Renal cortex interstitium (tissue), 11 donors: ENCODE results near the gene CHCHD4. TPM values are rescaled to one million over a fixed set of nuclear protein-coding genes. Genes with fewer than 3 reads are reported as not detected.
A peak's percentile ranks its signal among the peaks of the same experiment; 100 is the strongest.
"Not testable (repeated sequence)": the region's sequence is repeated elsewhere in the genome, so short reads cannot be mapped to it uniquely, and the experiment has no call there.

Experiments
- DNase-seq, 11 donors: peaks; one replicate each; pipeline ENCODE4 v3.0.0-alpha.2; 2013; ENCODE audit warnings: low read depth in 9 of 11, low spot score in 4 of 11; ENCODE audit errors: extremely low read depth in 1 of 11
- polyA plus RNA-seq, 3 donors: library from polyadenylated mRNA; unstranded; fragments of 120-200 nt; gene quantifications; one replicate each; pipeline ENCODE4 v1.2.1, GENCODE V29; 2013; ENCODE audit not compliant: insufficient read length in 3 of 3

CHCHD4 gene
- polyA plus RNA-seq, 3 donors, result 16.3 to 20.9 (median 19.7) TPM

DNA sequence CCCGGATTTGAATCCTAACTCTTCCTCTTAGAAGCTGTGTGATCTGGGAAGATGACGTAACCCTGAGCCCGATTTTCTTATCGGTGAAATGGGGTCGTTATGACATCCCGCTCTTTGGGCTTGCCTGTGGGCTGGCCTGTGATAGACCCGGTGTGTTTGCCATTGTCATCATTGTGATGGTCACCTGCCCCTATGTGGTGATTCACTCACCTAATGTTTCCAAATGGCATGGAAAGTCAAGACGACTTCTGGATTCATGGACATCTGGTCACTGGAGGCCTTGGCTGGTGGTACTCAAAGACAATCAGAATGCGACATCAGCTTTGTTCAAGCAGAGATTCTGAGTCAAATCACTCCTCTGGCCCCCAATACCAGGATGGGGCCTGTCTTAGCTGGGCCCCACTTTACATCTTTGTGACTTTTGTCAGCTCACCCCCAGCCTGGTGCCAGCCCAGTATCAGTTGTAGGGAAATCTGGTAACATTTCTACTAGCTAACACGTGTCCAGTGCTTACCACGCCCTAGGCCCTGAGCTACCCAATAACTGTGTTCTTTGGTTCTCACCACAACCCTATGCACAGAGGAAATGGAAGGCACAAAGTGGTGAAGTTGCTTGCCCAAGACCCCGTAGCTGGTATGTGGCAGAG lies 3.0 kb upstream of the CHCHD4 start:
- no peak for DNase-seq

DNA sequence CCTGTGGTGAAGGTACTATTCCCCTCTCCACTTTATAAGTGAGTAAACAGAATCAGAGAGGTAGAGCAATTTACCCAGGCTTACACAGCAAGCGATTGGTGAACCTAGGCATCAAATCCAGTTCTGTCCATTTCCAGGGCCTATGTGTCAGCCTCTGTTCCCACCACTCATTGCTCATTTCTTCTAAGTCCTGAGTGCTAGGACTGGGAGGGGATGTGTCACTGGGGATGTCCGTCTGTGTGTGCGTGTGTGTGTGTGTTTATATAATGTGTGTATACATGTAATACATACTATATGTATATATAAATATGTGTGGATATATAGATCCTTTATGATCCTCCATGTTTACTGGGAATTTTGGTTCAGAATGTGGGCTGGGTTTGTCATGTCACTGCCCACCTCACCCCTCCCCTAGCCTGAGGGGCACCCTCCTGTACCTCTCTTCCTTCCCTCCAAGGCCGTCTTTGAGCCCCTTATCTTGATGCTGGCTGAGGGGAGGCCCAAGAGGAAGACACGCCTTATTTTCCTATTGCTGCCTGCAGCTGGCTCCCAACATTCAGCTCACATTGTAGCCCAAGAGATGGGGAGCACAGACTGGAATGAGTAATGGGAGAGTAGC lies 2.3 kb upstream of the CHCHD4 start:
- DNase-seq, result no peak

DNA sequence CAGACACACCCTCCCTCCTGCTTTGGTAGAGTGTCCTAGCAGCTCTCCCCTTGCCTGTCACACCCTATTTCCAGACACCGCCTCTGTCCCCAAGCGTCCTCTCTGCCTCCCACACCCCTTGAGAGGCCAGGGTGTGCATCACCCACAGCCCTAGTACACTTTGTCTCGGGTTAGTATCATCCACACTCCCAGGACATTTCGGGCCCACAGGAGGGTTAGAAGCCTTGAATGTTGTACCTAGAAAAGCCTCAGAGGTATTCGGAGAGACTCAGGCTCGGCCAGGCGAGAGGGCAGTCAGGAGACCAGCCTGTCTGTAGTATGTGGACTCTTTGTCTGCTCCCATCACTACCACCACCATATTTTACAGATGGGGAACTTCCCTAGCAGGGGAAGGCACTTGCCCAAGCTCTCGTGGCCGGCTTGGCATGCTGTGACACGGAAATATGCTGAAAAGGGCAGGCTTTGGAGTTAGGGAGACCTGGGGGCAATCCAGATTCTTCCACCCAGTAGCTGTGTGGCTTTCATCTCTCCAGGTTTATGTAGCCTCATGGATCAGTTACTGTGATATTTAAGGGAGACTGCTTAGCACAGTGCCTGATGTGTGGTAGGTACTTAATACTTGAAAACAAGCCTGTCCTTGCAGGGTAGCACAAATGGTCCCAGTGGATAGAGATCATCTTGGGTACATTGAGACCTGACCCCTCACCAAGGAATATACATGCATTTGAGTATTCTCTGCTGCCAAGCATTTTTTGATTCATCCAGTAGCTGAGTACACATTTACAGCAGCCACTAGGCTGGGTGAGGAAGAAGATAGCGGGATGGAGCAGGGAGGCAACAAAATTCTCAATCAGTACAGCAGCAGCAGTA lies 1.6 kb upstream of the CHCHD4 start:
- no peak for DNase-seq

DNA sequence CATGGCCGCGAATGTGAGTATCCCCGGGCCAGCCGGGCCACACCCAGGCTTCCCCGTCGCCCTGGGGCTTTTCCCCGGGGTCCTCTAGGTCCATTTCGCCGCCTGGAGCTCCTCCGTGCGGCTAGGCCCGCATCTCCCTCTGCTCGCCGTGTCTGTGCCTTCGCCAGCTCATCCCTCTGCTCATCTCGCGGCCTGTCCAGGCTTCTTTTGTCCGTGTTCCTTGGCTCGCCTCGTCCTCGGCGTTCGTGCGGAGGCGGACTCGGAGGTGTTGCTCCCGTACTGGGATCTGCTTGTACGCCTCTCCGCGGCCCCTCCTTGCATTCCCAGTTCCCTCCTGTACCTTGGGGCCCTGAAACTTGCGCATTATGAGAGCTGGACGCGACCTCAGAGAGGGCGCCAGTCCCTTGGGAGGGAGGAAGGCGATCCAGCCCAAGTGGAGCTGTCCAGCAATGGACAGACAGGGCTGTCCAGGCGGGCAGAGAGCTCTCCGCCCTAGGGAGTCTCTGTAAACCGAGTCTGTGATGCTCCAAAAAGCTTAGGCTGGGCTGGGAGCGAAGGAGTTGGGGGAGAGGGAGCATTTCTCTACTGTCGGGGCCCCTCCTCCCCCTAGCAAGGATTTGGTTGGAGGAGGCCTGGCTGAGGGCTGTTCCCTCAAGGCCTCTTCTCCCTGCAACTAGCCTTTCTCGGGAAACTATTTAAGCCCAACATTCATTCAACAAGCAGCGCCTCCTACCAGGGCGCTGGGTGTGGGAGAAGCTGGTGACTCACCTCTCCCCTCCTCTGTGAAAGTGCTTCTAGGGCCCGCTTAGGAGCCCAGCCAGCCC lies 735 bp upstream of the CHCHD4 start:
- peak in 5 of 11 donors; percentile 35 to 65 (median 53) for DNase-seq

DNA sequence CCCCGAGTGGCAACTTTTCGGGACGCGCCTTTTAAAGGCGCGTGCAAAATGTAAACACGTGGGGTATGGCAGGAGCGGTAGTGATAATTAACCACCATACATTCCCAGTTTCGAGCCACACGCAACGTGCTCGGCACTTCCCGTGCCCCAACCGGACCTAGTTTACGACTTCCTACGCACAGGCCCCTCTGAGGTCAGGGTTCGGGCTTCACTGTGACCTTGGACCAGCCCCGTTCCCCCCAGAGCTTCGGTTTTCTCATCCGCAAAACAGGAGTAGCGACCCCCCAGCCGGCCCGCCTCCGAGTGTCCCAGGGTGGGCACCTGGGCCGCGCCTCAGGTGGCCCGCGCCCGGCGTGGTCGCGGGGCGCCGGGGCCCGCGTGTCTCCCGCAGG lies 451 bp downstream of the CHCHD4 start:
- no peak for DNase-seq

DNA sequence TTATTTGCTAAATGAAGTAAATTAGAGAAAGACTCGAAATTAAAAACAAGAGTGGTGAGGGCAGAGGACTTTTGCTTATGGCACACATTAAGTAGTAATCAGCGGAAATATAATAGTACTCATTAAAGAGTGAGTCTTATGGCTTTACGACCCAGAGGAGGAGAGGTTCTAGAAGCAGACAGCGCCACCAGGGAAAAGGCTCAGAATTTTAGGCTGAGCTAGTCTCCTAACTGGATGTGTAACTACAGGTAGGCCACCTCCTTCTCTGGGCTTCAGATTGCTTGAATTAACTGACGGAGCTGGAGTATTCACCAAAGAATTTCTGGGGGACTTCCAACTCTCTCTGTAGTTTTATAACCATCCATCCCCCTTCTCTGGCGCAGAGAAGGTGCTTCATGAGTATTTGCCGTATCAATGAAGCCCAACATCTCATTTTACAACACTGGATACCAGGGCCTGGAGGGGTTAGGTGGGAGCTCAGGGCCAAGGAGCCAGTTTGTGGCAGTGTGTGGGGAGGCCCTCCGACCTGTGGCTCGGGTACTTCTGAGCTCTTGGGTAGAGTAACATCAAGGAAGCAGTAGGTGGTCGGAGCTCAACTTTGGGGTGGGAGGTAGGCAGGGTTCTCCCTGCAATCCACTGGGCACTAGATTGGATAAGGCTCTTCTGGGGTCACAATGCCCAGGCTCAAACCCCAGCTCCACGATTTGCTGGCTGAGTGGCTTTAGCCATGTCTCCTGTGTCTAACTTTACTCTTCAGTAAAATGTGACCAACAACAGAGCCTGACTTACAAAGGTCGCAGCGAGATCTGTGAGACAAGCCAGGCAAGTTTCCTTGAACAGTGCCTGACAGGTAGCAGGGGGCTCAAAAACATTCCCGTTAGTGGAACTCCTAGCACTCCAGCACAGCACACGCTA lies 1.1 kb downstream of the CHCHD4 start:
- no peak for DNase-seq

DNA sequence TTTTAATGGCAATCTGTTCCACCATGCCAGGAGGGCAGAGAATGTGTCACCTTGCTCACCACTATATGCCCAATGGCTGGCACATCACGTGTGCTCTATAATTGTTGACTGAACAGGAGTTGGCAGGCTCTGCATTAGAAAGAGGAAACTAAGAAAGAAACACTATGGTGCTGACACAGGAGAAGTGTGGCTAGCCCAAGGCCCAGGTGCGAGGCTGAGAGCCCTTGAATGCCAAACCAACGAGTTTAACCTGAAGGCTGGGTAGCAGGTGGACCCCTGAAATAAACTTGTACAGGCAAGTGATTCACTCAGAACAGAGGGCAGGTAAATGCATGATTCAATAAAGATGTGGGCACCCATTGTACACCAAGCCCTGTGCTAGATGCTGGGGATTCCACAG lies 2.4 kb downstream of the CHCHD4 start:
- no peak for DNase-seq

DNA sequence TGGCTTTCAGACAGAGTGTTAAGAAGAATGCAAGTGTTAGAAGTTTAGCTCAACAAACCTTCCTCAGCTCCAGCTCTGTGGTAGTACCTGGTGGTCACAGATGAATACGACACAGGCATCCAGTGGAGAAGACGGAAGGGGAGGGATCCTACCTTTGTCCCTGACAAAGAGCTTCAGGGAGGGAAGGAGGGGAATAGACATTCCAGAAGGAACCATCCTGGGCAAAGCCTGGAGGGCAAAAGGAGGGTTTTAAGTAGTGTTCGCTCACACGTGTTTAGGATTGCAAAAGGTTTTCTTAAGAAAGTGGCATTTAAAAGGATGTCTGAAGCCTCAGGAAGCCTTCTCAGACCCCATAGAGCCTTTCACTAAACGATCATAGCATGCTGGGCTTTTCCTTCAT lies 2.8 kb downstream of the CHCHD4 start:
- no peak for DNase-seq

DNA sequence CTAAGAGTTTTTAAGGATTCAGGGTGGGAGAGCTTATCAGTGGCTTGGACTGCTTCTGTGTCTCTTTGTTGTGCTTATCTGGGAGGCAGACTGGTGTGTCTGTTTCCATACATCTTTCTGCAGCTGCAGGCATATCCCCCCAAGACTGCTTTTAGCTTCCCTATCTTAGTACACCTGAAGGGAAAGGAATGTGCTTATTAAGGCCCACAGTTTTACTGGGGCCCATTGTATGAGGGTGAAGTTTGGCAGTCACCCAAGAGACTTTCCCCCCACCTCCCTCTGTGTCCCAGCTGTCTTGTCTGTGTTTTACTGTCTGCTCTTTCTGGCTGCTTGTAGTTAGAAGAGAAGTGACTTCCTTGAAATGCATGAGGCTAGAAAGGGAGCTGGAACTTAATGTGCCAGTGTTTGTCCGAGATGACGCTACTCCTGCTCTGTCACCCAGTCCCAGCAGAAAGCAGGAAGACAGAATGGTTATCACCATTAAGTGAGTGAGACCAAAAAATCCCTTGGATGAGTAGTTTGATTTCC lies 3.7 kb downstream of the CHCHD4 start:
- DNase-seq, result not testable (repeated sequence)

DNA sequence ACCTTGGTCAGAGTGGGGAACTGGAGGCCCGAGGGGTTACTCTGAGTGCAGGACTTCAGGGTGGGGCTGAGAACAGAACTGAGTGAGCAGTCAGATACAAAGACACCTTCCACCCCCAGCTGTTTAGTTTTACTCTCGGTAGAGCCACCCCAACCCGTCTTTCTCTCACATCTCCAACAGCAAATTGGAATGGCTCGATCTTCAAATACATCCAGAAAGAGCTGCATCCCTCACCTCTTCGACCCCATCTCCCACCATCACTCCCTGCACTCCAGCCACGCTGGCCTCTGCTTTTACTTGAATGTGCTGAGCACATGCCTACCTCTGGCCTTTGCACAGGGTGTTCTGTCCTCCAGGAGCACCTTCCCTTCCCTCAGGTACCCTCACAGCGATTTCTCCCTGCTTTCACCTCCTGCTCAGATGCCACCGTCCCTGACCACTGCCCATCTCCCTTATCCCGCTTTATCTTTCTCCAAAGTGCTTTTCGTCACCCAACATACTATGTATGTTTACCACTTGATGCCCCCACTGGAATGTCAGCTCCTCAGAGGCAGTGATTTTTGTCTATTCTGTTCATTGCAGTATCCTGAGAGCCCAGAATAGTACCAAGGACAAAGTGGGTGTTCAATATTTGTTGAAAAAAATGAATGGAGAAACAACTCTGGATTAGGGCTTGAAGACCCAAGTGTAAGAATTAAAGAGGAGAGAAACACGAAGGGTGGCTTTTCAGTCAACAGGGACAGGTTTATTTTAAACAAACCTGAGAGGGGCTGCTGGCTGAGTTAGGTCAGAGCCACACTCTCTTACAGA lies 4.4 kb downstream of the CHCHD4 start:
- DNase-seq, result no peak

DNA sequence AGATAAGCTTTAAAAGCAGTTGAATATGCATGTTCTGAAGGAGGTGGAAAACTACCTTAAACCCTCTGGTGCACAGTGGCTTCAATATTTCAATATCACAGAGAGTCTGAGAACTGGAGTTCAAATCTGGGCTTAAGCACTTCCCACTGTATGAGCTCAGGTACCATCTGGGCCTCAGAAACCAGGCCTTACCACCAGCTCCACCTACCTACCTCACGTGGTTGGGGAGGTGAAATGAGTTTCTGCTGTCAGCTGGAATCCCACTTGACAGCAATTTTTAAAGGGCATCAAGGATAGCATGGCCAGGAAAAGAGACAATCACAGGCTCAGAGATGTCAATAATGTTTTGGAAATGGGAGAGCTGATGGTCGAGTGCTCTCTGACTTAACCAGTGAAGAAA lies 5.0 kb downstream of the CHCHD4 start:
- DNase-seq, result no peak

DNA sequence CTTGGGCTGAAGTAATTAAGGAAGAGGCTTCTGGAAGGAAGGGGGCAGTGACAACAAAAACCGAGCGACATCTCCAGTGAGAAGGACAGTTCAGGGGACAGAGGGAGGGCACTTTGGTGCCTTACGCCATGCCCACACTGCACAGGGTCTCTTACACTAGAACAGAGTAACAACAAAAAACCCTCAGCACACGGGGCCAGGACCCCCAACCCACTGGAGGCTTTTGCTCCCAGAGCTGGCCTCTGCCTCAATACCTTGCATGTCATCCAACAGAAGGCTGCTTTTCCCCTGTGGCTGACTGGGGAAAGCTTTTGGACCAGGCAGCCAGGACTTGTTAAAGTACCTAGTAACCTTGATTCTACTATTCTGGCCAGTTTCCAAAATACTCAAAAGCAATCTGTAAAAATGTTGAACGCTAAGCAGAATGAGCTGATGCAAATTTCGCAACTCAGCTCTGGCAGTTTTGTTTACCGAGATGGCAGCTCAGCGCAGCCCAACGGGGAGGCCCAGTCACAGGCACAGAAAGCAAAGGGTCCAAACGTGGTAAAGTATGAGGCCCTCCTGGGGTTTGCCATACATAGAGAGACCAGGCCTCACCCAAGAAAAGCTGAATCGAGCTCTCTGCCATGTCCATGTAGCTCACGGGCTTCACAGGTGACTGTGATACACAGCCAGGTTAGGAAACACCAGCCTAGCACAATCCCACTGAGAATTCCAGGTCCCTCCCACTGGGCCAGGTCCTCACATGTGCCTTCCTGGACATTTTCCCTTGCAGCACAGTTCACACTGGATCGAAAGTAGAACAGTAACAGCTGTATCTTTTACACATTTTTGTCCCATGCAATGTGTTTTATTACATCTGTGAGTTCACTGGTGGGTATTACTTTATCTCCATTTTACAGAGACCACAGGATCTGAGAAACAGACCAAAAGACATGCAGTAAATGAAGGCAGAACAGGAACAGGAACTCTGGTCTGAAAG lies 6.0 kb downstream of the CHCHD4 start:
- DNase-seq, result no peak

DNA sequence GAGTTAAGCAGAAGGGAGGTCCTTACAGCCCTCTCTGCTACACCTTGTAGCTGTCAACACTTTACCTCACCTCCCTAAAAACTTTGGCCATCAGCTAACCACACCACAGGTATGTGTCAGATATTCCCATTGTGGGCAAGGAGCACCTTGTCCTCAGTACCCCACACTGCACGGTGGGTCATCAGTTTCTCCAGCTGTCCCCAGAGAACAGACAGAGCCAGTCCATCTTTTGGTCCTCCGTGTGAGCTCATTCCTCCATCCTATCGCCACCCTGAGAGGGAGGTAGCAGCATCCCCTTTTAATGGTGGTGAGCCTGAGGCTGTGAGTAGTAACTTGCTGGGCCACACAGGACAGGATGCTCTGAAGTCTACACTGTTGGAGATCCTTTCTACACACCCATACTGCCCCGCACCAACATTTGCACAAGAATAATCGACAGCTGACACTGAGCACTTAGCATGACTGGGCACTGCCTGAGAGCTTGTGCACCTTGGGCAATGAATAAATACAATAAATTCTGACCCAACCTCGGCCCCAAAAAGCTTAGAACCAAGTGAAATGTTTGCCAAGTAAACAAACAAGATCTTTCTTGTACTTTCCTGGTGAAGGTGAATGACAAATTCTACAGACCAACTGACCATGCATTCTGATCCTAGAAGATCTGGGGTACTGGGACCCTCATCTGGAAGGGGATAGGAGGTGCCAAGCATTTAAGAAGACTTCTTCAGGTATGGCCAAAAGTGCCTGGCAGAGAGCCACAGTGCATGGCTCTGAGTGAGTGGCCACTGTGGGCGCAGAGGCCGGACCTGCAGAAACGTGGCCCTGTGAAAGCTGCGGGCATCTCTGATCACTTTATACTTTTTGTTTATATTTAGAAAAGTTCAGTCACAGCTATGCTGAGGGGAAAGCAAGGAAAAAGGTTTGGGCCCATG lies 6.9 kb downstream of the CHCHD4 start:
- DNase-seq, result no peak

DNA sequence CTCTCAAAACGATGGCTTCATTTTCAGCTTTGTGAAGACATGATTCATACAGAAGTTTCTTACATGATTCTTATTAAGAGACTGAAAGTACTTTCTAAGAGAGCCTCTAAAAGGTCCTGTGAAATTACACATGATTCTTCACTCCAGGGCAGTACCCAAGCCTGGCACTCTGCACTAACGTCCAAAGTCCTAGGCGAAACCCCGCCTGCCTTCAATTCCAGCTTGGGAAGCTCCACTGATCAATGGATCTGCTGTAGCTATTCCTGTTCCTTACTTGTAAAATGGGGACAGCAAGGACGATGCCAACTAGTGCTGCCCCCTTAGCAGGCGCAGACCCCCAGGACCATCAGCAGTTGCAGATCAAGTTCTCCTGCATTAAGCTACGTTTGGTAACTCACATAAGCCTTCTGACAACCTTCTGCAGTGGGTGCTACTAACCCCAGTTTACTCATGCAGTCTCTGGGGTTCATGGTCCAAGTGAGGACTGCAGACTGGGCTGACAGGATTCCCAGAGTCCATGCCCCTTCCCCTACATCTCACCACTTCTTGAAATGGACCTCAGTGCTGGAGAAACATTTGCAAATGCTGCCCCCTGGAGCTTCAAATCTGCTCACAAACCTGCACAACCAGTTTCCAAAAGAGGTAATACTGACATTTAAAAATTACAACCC lies 10.6 kb downstream of the CHCHD4 start:
- DNase-seq, result peak in 1 of 11 donors; percentile 33

DNA sequence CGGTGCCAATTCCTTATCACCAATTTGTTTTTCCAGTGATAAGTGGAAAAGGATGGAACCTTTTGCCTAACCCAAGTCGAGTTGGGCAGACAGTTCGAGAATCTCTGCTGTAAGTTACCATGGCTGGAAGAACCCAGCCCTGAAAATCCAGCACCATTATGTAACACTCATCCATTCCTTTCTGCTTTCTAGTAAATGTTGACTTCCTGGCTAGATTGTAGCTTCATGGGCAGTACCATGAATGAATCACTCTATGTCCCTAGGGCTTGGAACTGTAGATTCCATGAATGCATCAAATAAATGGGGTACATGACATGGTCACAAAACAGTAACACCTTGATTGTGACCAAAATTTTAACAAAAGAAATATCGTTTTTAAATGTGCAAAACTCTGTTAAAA lies 14.0 kb downstream of the CHCHD4 start:
- no peak for DNase-seq
